Measurements from ENCODE around the gene SNX5.

Gene SNX5

GRCh38 chr20:17968366-17969277 is at the start of gene SNX5, which contains the start of gene MGME1:
Gene SNX5, minus strand, starts transcription at chr20:17968794. Its CDS starts 369 bp downstream, at chr20:17968425.
Gene MGME1, plus strand, starts transcription at chr20:17969018. Its CDS starts 842 bp downstream, at chr20:17969860.
- in situ Hi-C loops (cut with HindIII; ENCODE audit: low pct_ligation_motif_present, low pct_unique_long_range_greater_than_20kb, low sequenced_read_pairs), result no loop called here
- DNase-seq, result peak; percentile 98

GRCh38 chr20:18018100-18018499 is 49.5 kb upstream of the SNX5 start:
- in situ Hi-C loops (cut with HindIII; ENCODE audit: low pct_ligation_motif_present, low pct_unique_long_range_greater_than_20kb, low sequenced_read_pairs), result no loop called here
- DNase-seq, result no peak

- in situ Hi-C loops (cut with HindIII; ENCODE audit: low pct_ligation_motif_present, low pct_unique_long_range_greater_than_20kb, low sequenced_read_pairs), result no loop called here
- no peak for DNase-seq
Measured at GRCh38 chr20:18016772-18017171, 48.2 kb upstream of the SNX5 start.

GRCh38 chr20:18014411-18014810 is 45.8 kb upstream of the SNX5 start:
- in situ Hi-C loops (cut with HindIII; ENCODE audit: low pct_ligation_motif_present, low pct_unique_long_range_greater_than_20kb, low sequenced_read_pairs), result no loop called here

GRCh38 chr20:18012901-18013300 is 44.3 kb upstream of the SNX5 start:
- DNase-seq, result no peak
- in situ Hi-C loops (cut with HindIII; ENCODE audit: low pct_ligation_motif_present, low pct_unique_long_range_greater_than_20kb, low sequenced_read_pairs), result no loop called here

More at GRCh38 chr20:18014411-18014810, 45.8 kb upstream of the SNX5 start:
- no peak for DNase-seq

GRCh38 chr20:18011951-18012645 is 43.5 kb upstream of the SNX5 start:
- no peak for DNase-seq
- in situ Hi-C loops (cut with HindIII; ENCODE audit: low pct_ligation_motif_present, low pct_unique_long_range_greater_than_20kb, low sequenced_read_pairs), result no loop called here

- DNase-seq, result no peak
- in situ Hi-C loops (cut with HindIII; ENCODE audit: low pct_ligation_motif_present, low pct_unique_long_range_greater_than_20kb, low sequenced_read_pairs), result no loop called here
Measured at GRCh38 chr20:18011482-18011881, 42.9 kb upstream of the SNX5 start.

GRCh38 chr20:18009116-18009515 is 40.5 kb upstream of the SNX5 start:
- DNase-seq, result no peak
- in situ Hi-C loops (cut with HindIII; ENCODE audit: low pct_ligation_motif_present, low pct_unique_long_range_greater_than_20kb, low sequenced_read_pairs), result no loop called here

- in situ Hi-C loops (cut with HindIII; ENCODE audit: low pct_ligation_motif_present, low pct_unique_long_range_greater_than_20kb, low sequenced_read_pairs), result no loop called here
- DNase-seq, result no peak
Measured at GRCh38 chr20:18007534-18008292, 39.1 kb upstream of the SNX5 start.

- in situ Hi-C loops (cut with HindIII; ENCODE audit: low pct_ligation_motif_present, low pct_unique_long_range_greater_than_20kb, low sequenced_read_pairs), result no loop called here
- DNase-seq, result no peak
Measured at GRCh38 chr20:18006684-18007083, 38.1 kb upstream of the SNX5 start.

- no peak for DNase-seq
- in situ Hi-C loops (cut with HindIII; ENCODE audit: low pct_ligation_motif_present, low pct_unique_long_range_greater_than_20kb, low sequenced_read_pairs), result no loop called here
Measured at GRCh38 chr20:18005990-18006364, 37.4 kb upstream of the SNX5 start.

- no peak for DNase-seq
- in situ Hi-C loops (cut with HindIII; ENCODE audit: low pct_ligation_motif_present, low pct_unique_long_range_greater_than_20kb, low sequenced_read_pairs), result no loop called here
Measured at GRCh38 chr20:18005170-18005989, 36.8 kb upstream of the SNX5 start.

GRCh38 chr20:18004384-18005031 is 35.9 kb upstream of the SNX5 start:
- in situ Hi-C loops (cut with HindIII; ENCODE audit: low pct_ligation_motif_present, low pct_unique_long_range_greater_than_20kb, low sequenced_read_pairs), result no loop called here
- no peak for DNase-seq

- DNase-seq, result no peak
- in situ Hi-C loops (cut with HindIII; ENCODE audit: low pct_ligation_motif_present, low pct_unique_long_range_greater_than_20kb, low sequenced_read_pairs), result no loop called here
Measured at GRCh38 chr20:18003897-18004296, 35.3 kb upstream of the SNX5 start.

- no peak for DNase-seq
- in situ Hi-C loops (cut with HindIII; ENCODE audit: low pct_ligation_motif_present, low pct_unique_long_range_greater_than_20kb, low sequenced_read_pairs), result no loop called here
Measured at GRCh38 chr20:18001131-18001921, 32.7 kb upstream of the SNX5 start.

GRCh38 chr20:17999566-17999965 is 31.0 kb upstream of the SNX5 start:
- DNase-seq, result no peak
- in situ Hi-C loops (cut with HindIII; ENCODE audit: low pct_ligation_motif_present, low pct_unique_long_range_greater_than_20kb, low sequenced_read_pairs), result no loop called here

GRCh38 chr20:17998446-17998845 is 29.9 kb upstream of the SNX5 start:
- no peak for DNase-seq
- in situ Hi-C loops (cut with HindIII; ENCODE audit: low pct_ligation_motif_present, low pct_unique_long_range_greater_than_20kb, low sequenced_read_pairs), result no loop called here
